Endothelial cell of hepatic sinusoid (primary cell): ENCODE results near the gene LAMA4.
"Not testable (repeated sequence)": the region's sequence is repeated elsewhere in the genome, so short reads cannot be mapped to it uniquely, and the experiment has no call there.

Experiments used
- in situ Hi-C: cut with HindIII; loops from 2 replicates; pipeline ENCODE4 v1.10.0; 2017; ENCODE audit warnings: low sequenced_read_pairs

Gene LAMA4

DNA sequence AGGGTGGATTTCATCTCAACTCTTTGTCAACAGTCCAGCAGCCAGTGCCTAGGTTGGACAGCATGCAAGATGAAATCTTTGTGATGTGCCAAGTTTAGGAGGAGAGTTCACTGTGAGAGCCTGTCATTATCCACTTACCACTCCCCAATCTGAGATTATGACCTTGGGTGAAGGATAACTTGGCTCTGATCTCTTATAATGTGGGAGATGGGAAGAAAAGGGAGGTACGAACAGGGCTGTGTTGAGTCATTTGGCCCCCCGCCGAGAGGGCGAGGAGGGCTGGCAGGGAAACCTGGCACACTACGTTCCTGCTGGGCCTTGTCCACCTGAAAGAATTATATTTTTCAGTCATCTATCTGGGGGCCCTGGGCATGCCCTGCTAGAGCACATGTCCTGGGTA, 35.8 kb downstream of the LAMA4 start:
- in situ Hi-C loops, result no loop called here

DNA sequence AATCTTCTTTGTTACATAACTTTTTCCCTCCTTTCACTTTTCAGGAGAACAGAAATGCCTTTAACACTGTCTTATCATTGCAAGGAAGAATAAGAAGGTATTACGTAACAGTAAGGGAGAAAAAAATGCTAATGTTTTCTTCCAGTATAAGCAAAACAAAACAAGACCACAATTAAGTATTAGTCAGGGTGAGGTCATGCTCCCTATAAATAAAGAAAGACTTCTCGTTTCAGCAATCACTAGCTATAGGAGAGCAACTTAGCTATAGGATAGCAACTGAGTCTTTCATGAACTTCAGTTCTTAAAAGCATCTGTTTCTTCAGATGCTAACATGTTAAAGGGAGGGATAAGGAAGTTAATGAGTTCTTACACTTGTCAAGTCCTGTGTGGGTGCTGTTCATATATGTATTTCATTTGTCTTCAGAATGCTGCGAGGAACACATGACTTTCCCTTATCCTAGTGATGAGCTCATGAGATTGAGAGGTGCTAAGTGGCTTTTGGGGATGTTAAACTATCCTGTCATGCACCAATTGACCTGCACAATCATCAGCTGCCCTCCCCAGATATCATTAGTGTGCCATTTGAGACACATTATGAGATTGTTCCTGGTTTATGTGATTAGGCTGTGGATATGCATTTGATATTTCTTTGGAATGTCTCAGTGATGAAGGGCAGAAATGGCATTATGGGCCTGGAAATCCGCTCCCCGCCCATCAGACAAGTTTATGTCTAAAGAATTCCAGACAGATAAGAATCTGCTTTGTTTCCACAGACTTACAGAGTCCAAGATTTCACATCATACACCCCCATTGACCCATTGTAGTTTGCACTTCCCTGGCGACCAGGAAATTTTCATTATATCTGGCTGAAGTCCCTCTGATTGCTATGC, 37.5 kb downstream of the LAMA4 start:
- in situ Hi-C loops, result no loop called here

DNA sequence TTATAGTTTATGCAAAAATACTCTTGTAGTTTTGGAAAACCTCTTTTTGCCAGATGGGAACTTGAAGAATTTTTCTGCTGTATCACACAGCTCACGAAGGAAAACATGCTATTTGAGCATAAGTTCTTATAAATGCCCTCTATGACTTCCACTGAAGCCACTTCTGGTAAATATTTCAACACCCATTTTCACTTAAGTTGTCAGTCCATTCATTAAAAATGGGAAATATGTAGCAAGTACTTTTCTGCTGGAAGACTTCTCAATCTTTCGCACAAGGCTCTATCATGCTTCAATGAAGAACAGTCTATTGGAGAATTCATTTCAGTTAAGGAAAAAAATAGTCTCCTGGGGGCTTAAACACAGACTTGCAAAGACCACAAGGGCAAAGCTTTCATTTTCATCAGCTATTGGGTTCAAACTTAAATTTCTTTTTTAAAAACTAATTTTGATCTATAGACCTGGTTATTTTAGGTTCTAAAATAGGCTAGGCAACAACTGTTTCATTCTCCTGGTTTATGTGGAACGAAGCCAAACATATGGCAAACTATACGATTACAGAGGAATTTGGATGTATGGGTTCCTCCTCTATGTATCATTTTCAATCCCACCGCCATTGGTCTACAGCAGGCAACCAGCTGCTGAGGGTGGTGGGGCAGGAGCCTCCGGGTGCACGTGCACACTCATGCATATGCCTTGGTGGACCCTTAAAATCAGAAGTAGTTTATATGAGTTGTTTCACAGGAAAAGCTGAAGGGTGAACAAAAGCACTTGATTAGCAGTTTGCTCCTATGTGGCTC, 38.7 kb downstream of the LAMA4 start:
- in situ Hi-C loops, result no loop called here

DNA sequence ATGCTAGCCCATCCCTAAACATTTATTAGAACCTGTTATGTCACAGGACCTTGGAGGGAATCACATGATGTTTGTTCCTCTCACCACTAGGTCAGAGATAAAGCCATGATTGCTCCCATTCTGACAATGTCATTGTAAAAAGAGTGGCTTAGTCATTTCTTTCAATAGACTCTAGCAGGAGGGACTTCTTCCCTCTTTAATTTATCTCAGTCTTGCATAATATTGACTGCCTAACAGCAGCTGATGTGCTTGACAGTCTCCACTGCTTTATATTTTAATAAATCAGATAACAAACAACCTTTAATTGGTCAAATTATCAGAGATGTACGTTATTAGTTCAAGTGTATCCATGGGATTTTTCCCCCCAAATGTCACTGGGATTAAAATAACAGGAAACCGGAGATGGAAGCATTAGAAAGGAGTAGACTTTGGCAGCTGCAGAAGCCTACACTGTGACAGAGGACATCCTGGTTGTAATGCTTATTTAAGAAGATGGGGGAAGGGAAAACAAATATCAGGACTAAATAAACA, 39.6 kb downstream of the LAMA4 start:
- in situ Hi-C loops, result no loop called here

DNA sequence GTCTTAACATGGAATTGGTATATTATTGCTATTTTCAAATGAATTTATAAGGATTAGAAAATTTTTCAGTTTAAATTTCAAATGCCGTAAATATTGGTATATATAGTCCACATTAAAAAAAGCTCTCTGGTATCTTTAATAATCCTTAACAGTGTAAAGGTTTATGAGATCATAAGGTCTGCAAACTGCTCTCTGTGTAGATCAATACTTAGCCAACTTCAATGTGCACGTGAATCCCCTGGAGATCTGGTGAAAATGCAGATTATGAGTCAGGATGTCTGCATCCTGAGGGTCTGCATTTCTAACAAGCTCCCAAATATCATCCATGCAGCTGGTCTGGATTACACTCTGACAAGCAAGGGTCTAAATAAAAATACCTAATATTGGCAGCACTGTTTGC, 43.5 kb downstream of the LAMA4 start:
- in situ Hi-C loops, result no loop called here

DNA sequence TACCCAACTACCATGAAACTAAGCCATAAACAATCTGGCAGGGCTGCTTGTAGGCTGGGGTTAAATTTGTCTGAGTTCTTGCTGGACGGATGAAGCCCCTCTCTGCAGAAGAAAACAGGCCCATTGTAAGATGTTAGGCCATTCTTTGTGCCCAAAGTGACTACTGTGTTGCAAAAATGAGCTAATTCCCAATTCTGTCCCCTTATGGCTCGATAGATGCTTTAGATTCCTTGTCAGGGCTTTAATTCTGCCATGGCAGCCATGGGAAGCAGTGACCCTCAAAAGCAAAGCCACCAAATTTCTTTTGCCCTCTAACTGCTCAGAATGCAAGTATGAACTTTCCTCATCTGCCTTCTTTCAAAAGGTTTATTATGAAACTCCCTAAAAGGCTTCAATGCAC, 45.2 kb downstream of the LAMA4 start:
- in situ Hi-C loops, result no loop called here

DNA sequence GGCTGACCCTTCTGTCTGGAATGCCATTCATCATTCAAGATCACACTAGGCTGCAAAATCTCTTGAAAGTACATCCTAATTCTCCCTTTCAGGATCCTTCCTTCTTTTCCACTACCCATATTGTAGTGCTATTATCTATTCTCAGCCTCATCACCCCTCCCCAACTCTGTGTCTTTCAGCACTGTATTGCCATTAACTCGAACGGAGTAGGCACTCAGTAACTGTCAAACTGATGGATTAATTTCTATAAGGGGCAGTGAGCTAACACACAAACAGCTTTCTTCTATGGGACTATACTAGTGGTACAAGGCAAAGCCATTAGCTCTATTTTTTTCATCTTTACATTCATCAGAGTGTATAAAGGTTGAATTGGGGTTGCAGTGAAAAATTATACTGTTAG, 46.6 kb downstream of the LAMA4 start:
- in situ Hi-C loops, result no loop called here

DNA sequence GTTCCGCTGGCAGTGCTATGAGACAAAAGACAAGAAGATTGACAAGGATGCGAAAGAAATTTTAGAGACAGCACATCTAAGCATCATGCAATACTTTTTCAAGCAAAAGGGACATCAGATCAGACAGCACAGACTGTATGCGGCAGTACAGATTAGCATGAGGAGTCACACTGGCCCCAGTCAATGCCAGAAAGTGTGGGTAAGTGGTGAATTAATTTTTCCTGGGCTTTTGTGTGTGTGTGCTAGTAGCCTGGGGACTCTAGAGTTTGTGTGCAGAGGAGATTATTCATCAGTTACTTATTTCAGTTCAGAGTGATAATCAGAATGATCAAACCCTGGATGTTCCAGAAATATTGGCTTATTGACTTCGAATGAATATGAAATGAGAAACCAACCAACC, 47.2 kb downstream of the LAMA4 start:
- in situ Hi-C loops, result no loop called here

DNA sequence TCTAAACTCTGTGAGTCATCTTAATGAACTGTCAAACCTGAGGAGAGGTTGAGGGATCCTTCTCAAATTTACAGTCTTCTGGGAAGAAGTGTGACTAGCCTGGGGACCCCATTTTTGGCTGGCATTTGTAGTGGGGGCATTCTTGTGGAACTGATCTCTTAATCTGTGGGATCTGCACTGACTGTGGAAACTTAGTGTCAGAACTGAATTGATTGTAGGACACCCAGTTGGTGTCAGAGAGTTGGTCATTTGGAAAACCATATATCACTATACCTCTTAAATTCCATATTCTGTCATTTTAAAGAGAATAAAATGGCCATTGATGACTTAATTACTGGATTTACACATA, 48.3 kb downstream of the LAMA4 start:
- in situ Hi-C loops, result no loop called here

DNA sequence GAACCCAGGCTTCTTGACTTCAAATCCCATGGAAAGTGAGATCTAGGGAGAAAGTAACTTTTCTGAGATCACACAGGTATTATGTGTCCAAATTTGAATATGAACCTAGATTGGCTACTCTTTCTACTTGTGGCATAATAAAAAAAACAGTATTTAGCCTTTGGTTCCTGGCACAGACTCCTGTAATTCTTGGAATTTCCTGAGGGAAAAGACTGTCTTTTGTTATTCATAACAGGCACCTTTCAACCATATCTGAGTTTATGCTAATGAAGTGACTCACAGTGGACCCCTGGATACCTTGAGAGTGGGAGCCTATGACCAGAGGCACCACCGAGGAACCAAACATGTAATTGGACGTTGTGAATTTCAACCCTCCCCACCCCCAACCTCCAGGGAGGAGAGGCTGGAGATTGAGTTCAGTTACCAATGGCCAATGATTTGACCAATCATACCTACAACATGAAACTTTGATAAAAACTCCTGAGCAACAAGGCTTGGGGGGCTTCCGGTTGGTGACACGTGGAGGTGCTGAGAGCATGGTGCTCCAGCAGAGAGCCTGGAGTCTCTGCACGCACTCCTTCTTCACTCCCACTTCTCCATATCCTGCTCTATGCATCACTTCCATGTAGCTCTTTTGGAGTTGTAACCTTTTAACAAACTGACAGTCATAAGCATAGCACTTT, 48.8 kb downstream of the LAMA4 start:
- in situ Hi-C loops, result no loop called here

DNA sequence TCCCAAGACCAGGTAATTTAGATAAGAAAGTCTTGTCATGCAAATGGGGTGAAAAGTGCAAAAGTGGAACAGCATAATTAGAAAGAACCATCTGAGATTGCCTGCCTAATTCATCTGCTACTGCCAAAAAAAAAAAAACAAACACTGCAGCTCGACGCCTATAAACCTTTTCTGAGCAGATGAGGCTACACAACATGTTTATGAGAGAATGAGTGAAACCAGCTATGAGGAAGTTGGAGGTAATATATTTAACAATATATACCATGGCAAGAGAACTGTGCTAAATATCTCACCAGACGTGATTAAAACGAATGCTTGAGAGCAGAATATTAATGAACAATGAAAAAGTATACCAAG, 50.0 kb downstream of the LAMA4 start:
- in situ Hi-C loops, result no loop called here

DNA sequence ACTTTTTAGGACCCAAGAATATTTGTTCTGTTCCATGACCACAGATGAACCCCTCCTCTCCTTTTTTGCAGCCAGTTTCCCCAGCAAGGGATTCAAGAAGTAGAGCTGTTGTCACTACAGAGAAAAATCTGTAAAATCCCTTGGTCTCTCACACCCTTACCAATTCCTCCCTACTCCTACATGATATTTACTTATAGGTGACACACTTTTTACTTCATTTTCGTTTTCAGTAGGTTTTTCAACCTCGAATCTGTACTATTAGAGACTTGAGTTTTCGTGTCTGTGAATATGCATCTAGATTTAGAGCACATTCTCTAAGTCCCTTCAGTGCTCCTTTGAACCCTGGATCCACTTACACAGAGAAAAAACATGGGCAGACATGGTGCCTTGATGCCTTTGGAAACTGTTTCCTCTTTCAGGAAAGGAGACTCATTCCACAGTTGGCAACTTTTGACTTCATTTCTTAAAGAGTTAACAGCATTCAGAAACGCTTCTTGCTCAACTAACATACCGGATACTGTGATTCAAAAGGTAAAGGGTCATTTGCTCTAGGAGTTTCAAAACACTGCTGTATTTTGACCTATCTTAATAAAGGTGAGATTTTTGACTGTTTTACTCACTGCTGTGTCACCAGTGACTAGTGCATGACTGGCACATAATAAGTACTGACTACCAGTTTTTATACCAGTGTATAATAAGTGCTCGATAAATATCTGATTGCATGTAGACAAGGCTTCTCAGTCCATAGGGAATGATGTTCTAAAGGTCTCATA, 50.6 kb downstream of the LAMA4 start:
- in situ Hi-C loops, result no loop called here

DNA sequence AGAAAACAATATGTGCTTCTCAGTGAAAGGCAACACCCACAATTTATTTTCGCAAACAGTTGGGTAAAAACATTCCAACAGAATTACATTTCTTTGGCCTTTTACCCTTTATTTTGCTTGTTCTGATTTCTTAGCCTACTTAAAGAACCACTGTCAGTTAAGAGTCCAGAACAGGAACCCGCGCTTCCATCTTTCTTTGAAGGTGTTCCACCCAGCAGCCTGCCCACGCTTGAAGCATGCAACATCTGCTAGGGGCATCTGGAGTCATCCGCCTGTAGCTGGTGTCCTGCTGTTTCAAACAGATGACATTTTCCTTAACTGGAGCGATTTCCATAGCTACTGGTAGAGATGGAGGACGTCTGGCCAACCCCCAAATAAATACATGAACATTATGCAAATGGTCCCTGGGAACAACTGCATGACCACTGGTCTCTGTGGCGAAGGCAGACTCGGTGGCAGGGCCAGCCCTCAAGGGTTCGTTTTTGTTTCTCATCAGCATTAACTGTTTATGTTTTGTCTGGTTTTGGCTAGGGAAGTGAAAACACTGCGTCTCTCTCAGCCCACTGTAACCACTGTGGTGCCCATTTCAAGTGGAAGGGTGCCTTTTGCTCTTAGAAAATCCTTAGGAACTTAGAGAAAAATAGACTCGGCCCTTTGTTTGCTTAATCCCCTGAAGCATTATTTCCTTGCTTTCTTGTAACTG, 51.6 kb downstream of the LAMA4 start:
- in situ Hi-C loops, result no loop called here

DNA sequence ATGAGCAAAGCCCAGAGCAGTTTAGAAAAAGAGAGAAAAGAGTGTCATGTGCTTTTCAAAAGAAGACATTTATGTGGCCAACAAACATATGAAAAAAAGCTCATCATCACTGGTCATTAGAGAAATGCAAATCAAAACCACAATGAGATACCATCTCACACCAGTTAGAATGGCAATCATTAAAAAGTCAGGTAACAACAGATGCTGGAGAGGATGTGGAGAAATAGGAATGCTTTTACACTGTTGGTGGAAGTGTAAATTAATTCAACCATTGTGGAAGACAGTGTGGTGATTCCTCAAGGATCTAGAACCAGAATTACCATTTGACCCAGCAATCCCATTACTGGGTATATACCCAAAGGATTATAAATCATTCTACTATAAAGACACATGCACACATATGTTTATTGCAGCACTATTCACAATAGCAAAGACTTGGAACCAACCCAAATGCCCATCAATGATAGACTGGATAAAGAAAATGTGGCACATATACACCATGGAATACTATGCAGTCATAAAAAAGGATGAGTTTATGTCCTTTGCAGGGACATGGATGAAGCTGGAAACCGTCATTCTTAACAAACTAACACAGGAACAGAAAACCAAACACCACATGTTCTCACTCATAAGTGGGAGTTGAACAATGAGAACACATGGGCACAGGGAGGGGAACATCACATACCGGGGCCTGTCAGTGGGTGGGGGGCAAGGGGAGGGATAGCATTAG, 54.0 kb downstream of the LAMA4 start:
- in situ Hi-C loops, result not testable (repeated sequence)

DNA sequence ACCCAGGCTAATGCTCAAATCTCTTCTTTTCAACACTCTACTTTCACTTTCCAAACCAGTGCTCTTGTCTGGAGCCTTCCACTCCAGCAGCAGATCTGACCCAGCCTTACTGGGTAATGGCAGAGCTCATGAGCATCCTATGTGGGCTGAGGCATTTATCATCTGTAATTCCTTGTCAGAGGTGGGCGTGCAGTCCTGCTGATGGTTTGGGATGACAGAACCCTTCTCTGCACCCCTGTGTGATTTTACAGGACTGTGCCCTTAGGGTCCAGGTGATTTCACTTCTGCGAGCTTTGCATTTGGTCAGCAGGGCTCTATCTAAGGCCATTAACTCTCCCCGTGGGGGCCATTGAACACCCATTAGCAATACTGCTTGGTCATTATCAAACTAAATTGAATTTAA, 55.4 kb downstream of the LAMA4 start:
- in situ Hi-C loops, result no loop called here

DNA sequence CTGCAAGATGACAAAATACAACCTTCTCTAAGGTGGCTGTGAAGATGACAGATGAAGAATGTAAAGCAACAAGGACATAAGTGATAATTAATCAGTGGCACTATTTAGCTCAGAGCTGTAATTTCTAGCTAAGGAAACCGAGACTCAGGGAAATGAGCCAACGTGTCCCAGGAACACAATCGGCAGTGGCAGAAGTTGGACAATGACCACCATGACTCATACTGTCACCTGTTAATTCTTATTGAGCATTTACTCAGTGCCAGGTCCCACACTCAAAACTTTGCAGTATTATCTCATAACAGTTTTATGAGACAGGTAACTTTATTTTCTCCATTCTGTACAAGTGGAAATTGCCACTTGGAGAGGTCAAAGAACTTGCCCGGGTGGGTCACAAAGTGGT, 55.8 kb downstream of the LAMA4 start:
- in situ Hi-C loops, result no loop called here

DNA sequence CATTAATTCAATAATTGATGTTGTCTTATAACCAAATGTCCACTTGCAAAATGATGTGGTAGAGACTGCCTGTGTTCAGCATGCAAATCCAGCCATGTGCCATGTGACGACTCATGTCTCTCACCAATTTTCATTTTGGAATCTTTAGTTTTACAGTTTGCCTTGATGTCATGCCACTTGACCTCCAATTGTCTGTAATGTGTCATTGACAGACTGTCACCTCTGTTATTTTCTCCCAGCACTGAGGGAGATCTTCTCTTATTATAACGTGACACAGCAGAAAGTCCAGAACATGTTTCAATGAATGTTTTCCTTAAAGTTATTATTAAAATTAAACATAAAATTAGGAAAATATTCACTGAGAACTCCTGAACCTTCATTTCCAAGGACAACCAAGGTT, 56.7 kb downstream of the LAMA4 start:
- in situ Hi-C loops, result no loop called here

DNA sequence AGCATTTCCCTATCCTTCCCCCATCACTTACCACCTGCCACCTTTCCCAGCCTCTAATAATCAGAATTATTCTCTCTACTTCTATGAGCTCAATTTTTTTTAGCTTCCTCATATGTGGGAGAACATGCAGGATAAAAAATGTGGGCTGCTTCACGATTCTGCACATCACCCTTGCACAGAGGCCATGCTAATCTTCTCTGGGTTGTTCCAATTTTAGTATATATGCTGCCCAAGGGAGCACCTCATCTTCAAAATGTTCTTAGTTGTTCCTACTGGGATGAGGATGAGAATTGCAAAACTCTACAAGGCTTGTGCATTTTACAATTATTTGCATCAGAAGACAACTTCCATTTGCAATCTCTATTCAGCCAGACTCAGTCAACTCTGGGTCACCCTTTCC, 58.1 kb downstream of the LAMA4 start:
- in situ Hi-C loops, result no loop called here

DNA sequence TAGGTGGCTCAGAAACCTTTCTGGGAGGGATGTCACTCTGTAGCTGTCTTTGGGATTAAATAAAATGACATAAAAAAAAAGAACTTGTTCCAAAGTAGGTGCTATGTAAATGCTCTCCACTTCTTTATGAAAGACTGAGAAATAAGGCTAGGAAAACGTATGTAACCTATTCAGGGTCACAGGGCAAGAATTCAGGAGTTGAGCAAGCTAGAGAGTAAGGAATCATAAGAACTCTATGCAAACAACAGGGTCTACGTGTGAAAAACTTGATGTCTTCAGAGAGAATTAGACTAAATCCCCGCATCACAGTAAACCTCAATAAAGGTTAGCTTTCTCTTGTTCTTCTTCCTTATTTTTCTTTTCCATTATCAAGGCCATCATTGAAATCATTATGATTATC, 59.2 kb downstream of the LAMA4 start:
- in situ Hi-C loops, result no loop called here

DNA sequence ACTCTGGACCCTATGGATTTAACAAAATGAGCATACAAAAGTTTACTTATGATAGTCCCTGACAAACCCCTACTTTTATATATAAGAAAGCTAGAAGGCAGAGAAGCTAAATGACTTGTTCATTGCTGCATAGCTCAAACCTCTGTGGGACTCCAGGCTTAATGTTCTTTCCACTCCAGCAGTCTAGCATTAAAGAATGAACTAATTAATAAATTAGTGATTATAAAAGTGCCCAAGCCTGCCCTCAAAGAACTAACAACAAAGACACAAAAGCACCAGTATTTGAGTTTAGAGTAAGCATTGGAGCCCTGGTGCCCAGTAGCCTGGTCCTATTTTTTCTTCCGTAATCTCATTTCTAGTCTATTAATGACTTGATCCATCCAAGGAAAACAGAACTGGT, 59.9 kb downstream of the LAMA4 start:
- in situ Hi-C loops, result no loop called here
